OCI-M1 (cell line): ENCODE measurements around the gene MYL1.

ENCODE experiments used
- DNase-seq: peaks from one replicate; lab custom pipeline; 2025; lab: John Stamatoyannopoulos, UW

MYL1 gene

GRCh38 chr2:210267698-210268097, 47.3 kb downstream of the MYL1 start:
- DNase-seq = no peak

DNA sequence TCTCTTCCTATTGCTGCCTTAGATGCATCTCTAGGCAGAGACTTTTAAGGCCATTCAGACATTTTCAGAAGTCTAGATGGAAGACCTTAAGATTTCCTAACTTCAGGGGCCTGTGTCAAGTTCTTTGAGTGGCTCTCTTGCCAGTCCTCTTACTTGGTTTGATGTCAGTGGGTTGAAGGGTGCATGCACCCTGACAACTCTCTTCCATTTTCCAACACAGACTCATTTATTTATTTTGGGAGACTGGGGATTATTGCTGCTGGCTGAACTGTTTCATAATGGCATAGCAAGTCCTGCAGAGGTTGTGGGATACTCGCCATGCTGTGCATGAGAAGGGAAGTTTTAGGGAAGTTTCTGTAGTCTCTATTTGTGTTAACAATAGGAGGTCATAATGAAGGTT, 50.7 kb downstream of the MYL1 start:
- DNase-seq = no peak

- DNase-seq = no peak
Measured at GRCh38 chr2:210263841-210264240, 51.1 kb downstream of the MYL1 start.

DNA sequence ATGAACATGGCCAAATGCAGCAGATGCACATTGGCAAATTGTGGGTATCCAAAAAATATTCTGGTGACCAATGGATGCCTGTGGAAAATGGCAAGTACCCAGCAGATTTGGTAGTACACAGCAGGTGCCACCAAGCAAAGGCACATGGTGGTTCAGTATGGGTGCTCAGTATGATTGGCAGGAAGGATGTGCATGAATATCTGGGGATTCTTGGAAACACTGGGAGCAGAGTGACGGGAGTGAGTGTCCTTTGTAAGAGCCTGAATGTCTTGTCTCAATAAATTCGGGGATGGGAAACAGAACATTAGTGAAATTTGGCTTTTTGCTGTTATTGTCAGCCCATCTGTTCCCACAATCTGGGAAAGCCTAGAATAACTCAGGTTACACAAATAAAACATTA, 52.9 kb downstream of the MYL1 start:
- no peak for DNase-seq

DNA sequence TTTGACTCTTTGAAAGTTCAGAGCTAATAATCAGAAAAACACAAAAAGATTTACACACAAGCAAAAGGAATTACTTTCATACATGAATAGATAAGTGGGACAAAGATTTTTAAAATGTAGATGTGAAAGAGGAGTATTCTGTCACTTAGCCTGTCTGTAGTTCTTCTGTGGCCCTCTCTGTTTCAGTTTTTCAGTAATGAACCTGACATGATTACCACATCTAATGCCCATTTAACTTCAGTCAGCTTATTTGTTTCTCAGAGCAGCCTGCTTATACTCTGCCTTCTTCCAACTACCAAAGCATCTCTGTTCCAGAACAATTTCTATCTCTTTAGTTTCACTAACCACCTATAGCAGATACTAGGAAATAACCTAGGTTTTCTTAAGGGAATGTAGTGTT, 55.3 kb downstream of the MYL1 start:
- DNase-seq = no peak

DNA sequence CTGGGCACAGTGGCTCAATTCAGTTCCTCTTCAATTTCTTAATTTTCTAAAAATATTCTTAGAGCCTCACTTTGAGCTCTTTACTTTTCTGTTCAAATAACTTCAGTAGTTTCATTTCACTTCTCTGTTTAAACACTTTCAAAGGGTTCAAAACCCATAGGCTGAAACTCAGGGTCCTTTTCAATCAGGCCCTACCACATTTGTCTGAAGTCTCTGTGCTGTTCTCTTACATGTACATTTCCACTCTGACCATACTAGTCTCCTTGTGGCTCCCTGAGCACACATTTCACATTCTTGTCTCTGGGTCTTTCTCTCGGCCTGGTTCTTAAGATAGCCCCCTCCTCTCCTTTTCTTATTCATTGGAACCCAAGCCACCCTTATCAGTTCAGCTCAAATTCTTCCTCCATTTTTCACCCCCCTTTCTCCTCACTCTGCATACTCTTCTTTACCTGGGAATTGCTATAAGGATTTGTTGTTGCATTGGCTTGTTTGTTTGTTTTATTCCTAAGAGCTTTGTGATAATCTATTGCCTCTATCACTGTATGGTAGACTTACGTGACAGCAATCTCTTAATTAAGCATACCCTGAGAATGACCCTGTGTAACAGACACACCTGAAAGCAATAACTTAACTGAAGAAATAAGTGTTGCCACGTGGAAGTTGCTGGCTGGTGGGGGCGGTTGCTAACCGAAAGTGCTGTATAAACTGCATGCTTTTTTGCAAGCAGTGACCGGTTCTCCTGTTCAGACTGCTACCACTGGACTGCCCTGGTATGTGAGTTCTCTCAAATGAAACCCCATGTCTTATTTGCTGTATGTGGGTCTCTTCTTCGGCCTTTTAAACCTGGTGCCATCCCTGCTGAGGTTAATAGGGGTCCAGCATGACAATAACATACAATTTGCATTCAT, 62.0 kb downstream of the MYL1 start:
- no peak for DNase-seq

DNA sequence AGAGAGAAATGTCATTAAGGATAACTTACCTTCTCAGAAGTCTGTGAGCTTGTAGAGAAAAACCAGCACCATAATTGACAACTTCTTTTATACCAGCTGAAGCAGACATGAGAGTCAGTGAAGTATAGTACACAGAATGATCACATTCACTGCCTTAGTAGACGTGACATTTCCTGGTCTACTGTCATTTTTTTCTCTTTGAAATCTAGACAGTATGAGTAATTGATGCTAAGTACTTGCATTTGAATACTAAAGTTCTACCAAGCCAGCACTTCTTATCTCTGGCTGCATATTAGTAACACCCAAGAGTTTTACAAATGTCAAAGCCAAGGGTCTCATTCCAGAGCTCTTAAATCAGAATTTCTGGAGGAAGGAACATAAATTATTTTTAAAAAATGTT, 64.4 kb downstream of the MYL1 start:
- DNase-seq = no peak
